HEK293 (cell line): ENCODE results near the gene MYOZ1.

Experiments
- CTCF ChIA-PET: fragments of 350-600 bp; formaldehyde crosslinking; extraction: SDS; loops from one replicate; lab custom pipeline; 2021; ENCODE audit warnings: antibody characterized with exemption; lab: Yijun Ruan, JAX
- POLR2A ChIA-PET: fragments of 300-600 bp; formaldehyde crosslinking; extraction: SDS; loops from one replicate; lab custom pipeline; 2020; ENCODE audit warnings: antibody characterized with exemption, inconsistent platforms; lab: Yijun Ruan, JAX
- H3K27ac ChIP-seq: fragments of 200-500 bp; sonication (Bioruptor generic); 2 replicates; pipeline ENCODE4 v1.5.1; 2014; ENCODE audit warnings: low read depth, low read length, control low read depth, inconsistent platforms; ENCODE audit errors: extremely low read depth
- H3K36me3 ChIP-seq, 2 experiments: fragments of 200-500 bp in 1 of 2; sonication (Bioruptor generic) in 1 of 2; 1 replicate in 1 of 2; 2 replicates in 1 of 2; pipeline ENCODE4 v1.5.1; 2014 to 2017; ENCODE audit warnings: inconsistent platforms in 2 of 2, low read length in 2 of 2; ENCODE audit not compliant: control insufficient read depth in 2 of 2, insufficient read depth in 1 of 2
- H3K4me1 ChIP-seq: fragments of 200-500 bp; sonication (Bioruptor generic); 2 replicates; pipeline ENCODE4 v1.5.1; 2014; ENCODE audit warnings: mild to moderate bottlenecking, low read length, inconsistent platforms; ENCODE audit not compliant: control insufficient read depth, insufficient read depth
- H3K4me3 ChIP-seq: 2 replicates; pipeline ENCODE4 v1.5.1; 2011; ENCODE audit warnings: low read depth, mild to moderate bottlenecking, control low read depth, low read length, moderate library complexity
- H3K9me3 ChIP-seq: fragments of 200-500 bp; sonication (Bioruptor generic); 2 replicates; pipeline ENCODE4 v1.5.1; 2014; ENCODE audit warnings: low read depth, low read length, inconsistent platforms; ENCODE audit not compliant: control insufficient read depth, insufficient read depth
- GLI2 ChIP-seq: fragments of 450-650 bp; formaldehyde crosslinking; IDR thresholded peaks from 2 replicates; pipeline ENCODE4; 2017; ENCODE audit warnings: missing biosample characterization, missing genetic modification characterization, low read depth, borderline replicate concordance
- TSHZ1 ChIP-seq: fragments of 450-650 bp; formaldehyde crosslinking; IDR thresholded peaks from 2 replicates; pipeline ENCODE4 v1.5.1; 2016; ENCODE audit warnings: missing biosample characterization, missing genetic modification characterization, borderline replicate concordance
- ZBTB48 ChIP-seq: fragments of 450-650 bp; formaldehyde crosslinking; IDR thresholded peaks from 2 replicates; pipeline ENCODE4 v1.5.1; 2016; ENCODE audit warnings: missing biosample characterization, missing genetic modification characterization
- ZNF146 ChIP-seq: fragments of 450-650 bp; formaldehyde crosslinking; IDR thresholded peaks from 2 replicates; pipeline ENCODE4 v1.5.1; 2016; ENCODE audit warnings: missing biosample characterization, missing genetic modification characterization
- ZNF561 ChIP-seq: fragments of 450-650 bp; IDR thresholded peaks from 2 replicates; pipeline ENCODE4 v1.5.1; 2018; ENCODE audit warnings: missing biosample characterization, missing genetic modification characterization, borderline replicate concordance
- ZNF645 ChIP-seq: fragments of 450-650 bp; formaldehyde crosslinking; IDR thresholded peaks from 2 replicates; pipeline ENCODE4; 2016; ENCODE audit warnings: missing biosample characterization, missing genetic modification characterization
- ZNF660 ChIP-seq: fragments of 450-650 bp; IDR thresholded peaks from 2 replicates; pipeline ENCODE4 v1.5.1; 2018; ENCODE audit warnings: missing biosample characterization, mild to moderate bottlenecking, missing genetic modification characterization
- ZNF768 ChIP-seq: fragments of 450-650 bp; formaldehyde crosslinking; IDR thresholded peaks from 2 replicates; pipeline ENCODE4 v1.5.1; 2018; ENCODE audit warnings: missing biosample characterization, mild to moderate bottlenecking, missing genetic modification characterization
- ZNF785 ChIP-seq: fragments of 450-650 bp; formaldehyde crosslinking; IDR thresholded peaks from 2 replicates; pipeline ENCODE4 v1.5.1; 2016; ENCODE audit warnings: missing biosample characterization, missing genetic modification characterization
- ZNF791 ChIP-seq: fragments of 450-650 bp; formaldehyde crosslinking; IDR thresholded peaks from 2 replicates; pipeline ENCODE4 v1.5.1; 2016; ENCODE audit warnings: missing biosample characterization, missing genetic modification characterization
- TF ChIP-seq, protein P1 (sequence below): fragments of 450-650 bp; formaldehyde crosslinking; conservative IDR thresholded peaks from 2 replicates; pipeline ENCODE4 v1.5.1; 2016; ENCODE audit warnings: low read depth, missing biosample characterization, missing genetic modification characterization
- TF ChIP-seq, protein P2 (sequence below): fragments of 450-650 bp; formaldehyde crosslinking; IDR thresholded peaks from 2 replicates; pipeline ENCODE4 v1.5.1; 2016; ENCODE audit warnings: missing biosample characterization, missing genetic modification characterization
- TF ChIP-seq, protein P3 (sequence below): fragments of 450-650 bp; formaldehyde crosslinking; IDR thresholded peaks from 2 replicates; pipeline ENCODE4 v1.5.1; 2016; ENCODE audit warnings: missing biosample characterization, missing genetic modification characterization
- TF ChIP-seq, protein P4 (sequence below): fragments of 450-650 bp; formaldehyde crosslinking; IDR thresholded peaks from 2 replicates; pipeline ENCODE4 v1.5.1; 2016; ENCODE audit warnings: missing biosample characterization, missing genetic modification characterization

The MYOZ1 gene

DNA sequence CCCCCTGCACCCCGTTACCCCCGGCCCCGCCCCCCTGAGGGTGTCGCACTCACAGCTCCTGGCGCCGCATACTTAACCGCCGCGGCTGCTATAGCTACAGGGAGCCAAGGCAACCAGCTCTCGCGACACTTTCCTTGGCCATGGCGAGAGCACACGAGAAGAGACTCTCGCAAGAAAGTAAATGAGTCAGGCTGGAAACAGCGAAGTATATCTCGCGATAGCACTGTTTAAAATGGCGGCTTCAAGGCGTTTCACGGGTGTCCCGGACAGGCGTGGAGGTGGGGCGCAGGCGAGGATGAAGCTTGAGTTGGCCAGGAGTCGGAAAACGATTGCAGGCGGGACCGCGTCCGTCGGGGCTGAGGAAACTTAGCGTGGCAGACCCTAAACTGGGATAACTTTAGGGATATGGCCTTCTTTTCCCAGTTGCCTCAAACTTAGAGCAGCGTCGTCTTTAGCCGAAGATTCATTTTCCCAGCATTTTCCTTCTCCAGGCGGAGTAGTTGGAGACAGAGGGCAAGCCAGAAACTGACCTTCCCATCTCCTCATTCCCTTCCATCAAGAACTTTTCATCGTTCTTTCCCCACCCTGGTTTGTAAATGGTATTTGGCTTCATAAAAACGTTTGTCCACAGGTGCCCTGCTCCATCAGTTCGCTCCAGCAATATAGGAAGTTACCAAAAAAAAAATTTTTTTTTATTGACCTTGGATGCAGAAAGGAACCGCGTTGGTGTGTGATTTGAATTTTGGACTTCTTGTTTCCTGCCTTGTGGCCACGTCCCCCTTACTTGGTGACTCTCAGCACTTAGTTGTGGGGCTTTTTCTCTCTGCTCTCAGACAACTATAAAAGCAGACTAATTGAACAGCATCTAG, 15.2 kb downstream of the MYOZ1 start (continued):
- TF ChIP-seq, protein P1, sequence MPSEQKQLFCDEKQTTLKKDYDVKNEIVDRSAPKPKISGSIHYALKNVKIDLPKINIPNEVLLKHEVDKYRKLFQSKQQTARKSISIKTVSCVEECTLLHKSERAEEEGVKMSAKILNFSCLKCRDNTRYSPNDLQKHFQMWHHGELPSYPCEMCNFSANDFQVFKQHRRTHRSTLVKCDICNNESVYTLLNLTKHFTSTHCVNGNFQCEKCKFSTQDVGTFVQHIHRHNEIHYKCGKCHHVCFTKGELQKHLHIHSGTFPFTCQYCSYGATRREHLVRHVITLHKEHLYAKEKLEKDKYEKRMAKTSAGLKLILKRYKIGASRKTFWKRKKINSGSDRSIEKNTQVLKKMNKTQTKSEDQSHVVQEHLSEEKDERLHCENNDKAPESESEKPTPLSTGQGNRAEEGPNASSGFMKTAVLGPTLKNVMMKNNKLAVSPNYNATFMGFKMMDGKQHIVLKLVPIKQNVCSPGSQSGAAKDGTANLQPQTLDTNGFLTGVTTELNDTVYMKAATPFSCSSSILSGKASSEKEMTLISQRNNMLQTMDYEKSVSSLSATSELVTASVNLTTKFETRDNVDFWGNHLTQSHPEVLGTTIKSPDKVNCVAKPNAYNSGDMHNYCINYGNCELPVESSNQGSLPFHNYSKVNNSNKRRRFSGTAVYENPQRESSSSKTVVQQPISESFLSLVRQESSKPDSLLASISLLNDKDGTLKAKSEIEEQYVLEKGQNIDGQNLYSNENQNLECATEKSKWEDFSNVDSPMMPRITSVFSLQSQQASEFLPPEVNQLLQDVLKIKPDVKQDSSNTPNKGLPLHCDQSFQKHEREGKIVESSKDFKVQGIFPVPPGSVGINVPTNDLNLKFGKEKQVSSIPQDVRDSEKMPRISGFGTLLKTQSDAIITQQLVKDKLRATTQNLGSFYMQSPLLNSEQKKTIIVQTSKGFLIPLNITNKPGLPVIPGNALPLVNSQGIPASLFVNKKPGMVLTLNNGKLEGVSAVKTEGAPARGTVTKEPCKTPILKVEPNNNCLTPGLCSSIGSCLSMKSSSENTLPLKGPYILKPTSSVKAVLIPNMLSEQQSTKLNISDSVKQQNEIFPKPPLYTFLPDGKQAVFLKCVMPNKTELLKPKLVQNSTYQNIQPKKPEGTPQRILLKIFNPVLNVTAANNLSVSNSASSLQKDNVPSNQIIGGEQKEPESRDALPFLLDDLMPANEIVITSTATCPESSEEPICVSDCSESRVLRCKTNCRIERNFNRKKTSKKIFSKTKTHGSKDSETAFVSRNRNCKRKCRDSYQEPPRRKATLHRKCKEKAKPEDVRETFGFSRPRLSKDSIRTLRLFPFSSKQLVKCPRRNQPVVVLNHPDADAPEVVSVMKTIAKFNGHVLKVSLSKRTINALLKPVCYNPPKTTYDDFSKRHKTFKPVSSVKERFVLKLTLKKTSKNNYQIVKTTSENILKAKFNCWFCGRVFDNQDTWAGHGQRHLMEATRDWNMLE (tag by site-specific recombination) = peak; percentile 49
- TF ChIP-seq ZNF561 (peak; percentile 62; the same call in 1 of the 2 replicates), ZNF645 (tag by site-specific recombination) (no peak), ZBTB48 (tag by site-specific recombination) (no peak), ZNF768 (tag by site-specific recombination) (no peak)
- TF ChIP-seq, all 188 proteins: peak for 37

DNA sequence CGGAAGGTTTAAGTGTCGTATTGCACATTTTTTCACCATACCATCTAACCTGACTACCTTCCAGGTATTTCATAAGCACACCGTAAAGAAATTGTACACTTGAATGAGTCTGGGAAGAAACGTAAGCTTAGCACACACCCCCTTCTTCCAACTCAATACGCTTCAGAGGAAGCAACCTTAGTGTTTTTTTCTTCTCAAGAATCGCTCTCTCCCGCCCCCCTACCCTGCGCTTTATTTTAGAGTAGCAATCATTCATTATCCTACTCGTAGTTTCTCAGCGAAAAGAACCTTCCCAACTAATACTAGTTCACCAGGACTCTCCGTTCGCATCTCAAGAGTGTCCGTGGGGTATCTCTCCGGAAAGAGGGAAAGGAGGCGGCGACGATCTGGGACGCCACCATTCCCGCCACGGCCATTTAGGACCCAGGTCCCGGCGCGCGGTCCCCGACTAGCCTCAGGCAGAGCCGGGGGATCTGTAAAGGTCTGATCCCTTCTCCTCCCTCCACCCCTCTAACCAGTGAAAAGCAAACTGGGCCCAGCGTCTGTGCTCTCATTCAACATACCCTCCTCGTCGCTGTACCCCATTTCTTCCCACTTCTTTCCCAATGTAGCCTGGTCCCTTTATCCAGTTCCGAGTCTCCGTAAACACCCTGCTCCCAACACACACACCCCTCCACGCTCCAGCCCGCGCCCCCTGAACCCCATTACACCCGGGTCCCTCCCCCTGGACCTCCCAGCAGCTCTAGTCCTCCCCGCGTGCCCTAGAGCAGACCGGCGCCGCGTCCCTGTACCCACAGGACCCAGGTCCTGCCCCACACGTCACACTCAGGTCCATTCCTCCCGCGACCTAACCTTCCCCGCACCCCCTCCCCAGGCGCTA, 16.0 kb downstream of the MYOZ1 start:
- POLR2A ChIA-PET = interaction anchor here (0.5 to 1.4 kb wide), 17 partner anchors 16 to 1486 kb away, joined by 3 to 7 read pairs (median 5); partner anchors contain the start of genes DNAJC9, MYOZ1, PPP3CB and SAMD8
- H3K27ac ChIP-seq = peak overlapping the region; percentile 70
- no peaks in the 10 kb centered on the region for H3K9me3 ChIP-seq
- no peaks in the 10 kb centered on the region for H3K4me1 ChIP-seq
- no peaks in the 10 kb centered on the region; a peak in 1 of 3 replicates for H3K36me3 ChIP-seq
- CTCF ChIA-PET = interaction anchor here (0.6 to 2.4 kb wide), 4 partner anchors 23 to 104 kb away, joined by 3 to 13 read pairs (median 3); no protein-coding TSS in a partner anchor
- H3K4me3 ChIP-seq = peak overlapping the region; percentile 80
- TF ChIP-seq, protein P2, sequence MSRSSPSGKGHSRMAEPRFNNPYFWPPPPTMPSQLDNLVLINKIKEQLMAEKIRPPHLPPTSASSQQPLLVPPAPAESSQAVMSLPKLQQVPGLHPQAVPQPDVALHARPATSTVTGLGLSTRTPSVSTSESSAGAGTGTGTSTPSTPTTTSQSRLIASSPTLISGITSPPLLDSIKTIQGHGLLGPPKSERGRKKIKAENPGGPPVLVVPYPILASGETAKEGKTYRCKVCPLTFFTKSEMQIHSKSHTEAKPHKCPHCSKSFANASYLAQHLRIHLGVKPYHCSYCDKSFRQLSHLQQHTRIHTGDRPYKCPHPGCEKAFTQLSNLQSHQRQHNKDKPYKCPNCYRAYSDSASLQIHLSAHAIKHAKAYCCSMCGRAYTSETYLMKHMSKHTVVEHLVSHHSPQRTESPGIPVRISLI (tag by site-specific recombination) = peak; percentile 71
- peak; percentile 75; the same call in 1 of the 2 replicates for TF ChIP-seq ZNF785
- no peak for TF ChIP-seq GLI2 (tag by site-specific recombination)
- no peak for TF ChIP-seq ZNF791 (tag by site-specific recombination)
- TF ChIP-seq, protein P3, sequence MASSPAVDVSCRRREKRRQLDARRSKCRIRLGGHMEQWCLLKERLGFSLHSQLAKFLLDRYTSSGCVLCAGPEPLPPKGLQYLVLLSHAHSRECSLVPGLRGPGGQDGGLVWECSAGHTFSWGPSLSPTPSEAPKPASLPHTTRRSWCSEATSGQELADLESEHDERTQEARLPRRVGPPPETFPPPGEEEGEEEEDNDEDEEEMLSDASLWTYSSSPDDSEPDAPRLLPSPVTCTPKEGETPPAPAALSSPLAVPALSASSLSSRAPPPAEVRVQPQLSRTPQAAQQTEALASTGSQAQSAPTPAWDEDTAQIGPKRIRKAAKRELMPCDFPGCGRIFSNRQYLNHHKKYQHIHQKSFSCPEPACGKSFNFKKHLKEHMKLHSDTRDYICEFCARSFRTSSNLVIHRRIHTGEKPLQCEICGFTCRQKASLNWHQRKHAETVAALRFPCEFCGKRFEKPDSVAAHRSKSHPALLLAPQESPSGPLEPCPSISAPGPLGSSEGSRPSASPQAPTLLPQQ = peak; percentile 86
- peak; percentile 40; the same call in 1 of the 2 replicates for TF ChIP-seq ZNF146 (tag by site-specific recombination)
- TF ChIP-seq ZNF660 (tag by site-specific recombination) = peak; percentile 65; the same call in 1 of the 2 replicates
- TF ChIP-seq TSHZ1 (tag by site-specific recombination) = peak; percentile 43; the same call in 1 of the 2 replicates
- TF ChIP-seq, protein P4, sequence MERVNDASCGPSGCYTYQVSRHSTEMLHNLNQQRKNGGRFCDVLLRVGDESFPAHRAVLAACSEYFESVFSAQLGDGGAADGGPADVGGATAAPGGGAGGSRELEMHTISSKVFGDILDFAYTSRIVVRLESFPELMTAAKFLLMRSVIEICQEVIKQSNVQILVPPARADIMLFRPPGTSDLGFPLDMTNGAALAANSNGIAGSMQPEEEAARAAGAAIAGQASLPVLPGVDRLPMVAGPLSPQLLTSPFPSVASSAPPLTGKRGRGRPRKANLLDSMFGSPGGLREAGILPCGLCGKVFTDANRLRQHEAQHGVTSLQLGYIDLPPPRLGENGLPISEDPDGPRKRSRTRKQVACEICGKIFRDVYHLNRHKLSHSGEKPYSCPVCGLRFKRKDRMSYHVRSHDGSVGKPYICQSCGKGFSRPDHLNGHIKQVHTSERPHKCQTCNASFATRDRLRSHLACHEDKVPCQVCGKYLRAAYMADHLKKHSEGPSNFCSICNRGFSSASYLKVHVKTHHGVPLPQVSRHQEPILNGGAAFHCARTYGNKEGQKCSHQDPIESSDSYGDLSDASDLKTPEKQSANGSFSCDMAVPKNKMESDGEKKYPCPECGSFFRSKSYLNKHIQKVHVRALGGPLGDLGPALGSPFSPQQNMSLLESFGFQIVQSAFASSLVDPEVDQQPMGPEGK (tag by site-specific recombination) = peak; percentile 91
